ENCODE measurements around the gene GRM4. TPM values are rescaled to one million over a fixed set of nuclear protein-coding genes. Genes with fewer than 3 reads are reported as not detected.

GRM4 gene
- total and polyA plus RNA-seq, 10 of the 15 experiments (the other 5 are each of a cell fraction or from before 2014, with no cell fraction given) = 0.01 to 0.31 (median 0.05) TPM; not detected in 2

DNA sequence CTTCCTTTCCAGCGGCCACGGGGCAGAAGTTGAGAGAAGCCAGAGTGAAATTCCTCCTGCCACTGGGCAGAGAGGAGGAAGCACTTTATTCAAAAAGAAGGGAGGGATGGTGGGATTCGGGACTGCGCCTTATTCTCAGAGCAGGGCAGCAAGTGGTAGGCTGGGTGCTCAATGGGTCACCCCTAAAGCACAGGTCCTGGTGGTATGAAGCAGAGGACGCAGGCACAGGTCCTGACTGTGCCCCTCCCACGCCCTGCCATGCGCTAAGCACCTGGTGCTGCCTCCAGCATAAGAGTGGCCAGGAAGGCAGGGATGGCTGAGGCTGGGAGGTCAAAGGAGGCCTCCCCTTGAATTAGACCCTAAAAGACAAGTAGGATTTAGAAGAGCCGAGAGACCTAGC lies 4.9 kb upstream of the GRM4 start:
- in situ Hi-C loops (cut with MboI) = loop anchor here (10.0 kb wide), 1 partner anchor 96 kb away; no protein-coding TSS in a partner anchor
- Histone ChIP-seq H3K4me1 (ENCODE audit: control insufficient read depth, insufficient read depth, low read length) (peaks cover 26% of the 10 kb centered on the region), H4K20me1 (ENCODE audit: control insufficient read depth, insufficient read depth) (no peaks in the 10 kb centered on the region), H3K36me3 (ENCODE audit: control insufficient read depth in 2 of 2, insufficient read depth in 2 of 2, low read length in 1 of 2) (no peaks in the 10 kb centered on the region), H3K27me3 (replicated peaks in 1 of 2; ENCODE audit: control insufficient read depth in 2 of 2, insufficient read depth in 2 of 2, low read length in 1 of 2) (peaks cover 3 to 5% of the 10 kb centered on the region in 2 experiments; a peak in 3 of 4 replicates), H3K9me3 (replicated peaks; ENCODE audit: control insufficient read depth, insufficient read depth, low read length) (no peaks in the 10 kb centered on the region; the same call in 2 of the 3 replicates), H3K4me3 (no peak overlapping the region), H2AFZ (ENCODE audit: control insufficient read depth, low read depth, low read length) (no peak overlapping the region), H3K4me2 (ENCODE audit: control insufficient read depth, insufficient read depth) (no peak overlapping the region), H3K27ac (ENCODE audit: control insufficient read depth, insufficient read depth) (no peak overlapping the region), H3K9ac (ENCODE audit: control insufficient read depth, insufficient read depth, low read length) (no peak overlapping the region), H3K79me2 (ENCODE audit: control insufficient read depth, insufficient read depth, low read length) (no peaks in the 10 kb centered on the region)
- SMC1A ChIA-PET (ENCODE audit: uncharacterized antibody, unreplicated experiment) = no interaction called here
- CTCF ChIA-PET = interaction anchor here (2.8 kb wide), 1 partner anchor 380 kb away, joined by 13 read pairs; no protein-coding TSS in a partner anchor
- DNase-seq (ENCODE audit: low read depth, low spot score) (no peak), FAIRE-seq (no peak), ATAC-seq (no peak)
- RAD21 ChIA-PET (ENCODE audit: unreplicated experiment) = no interaction called here
- intact Hi-C loops (cut with micrococcal nuclease; ENCODE audit: unreplicated experiment) = loop anchor here (10.0 kb wide), 1 partner anchor 566 kb away; the partner anchor contains the start of gene BAK1
- BruUV-seq (replicated peaks) = no TSS peak
- POLR2A ChIA-PET = interaction anchor here (0.6 kb wide), 1 partner anchor 771 kb away, joined by 7 read pairs; no protein-coding TSS in a partner anchor
- WGBS (ENCODE audit: insufficient coverage, insufficient replicate concordance, low lambda C conversion rate, missing lambda C conversion rate) = 56% methylated on average over 8 of the region's 8 CpGs
- TF ChIP-seq CHD1 (IDR thresholded peaks at IDR 0.05; ENCODE audit: low read depth, low read length) (no peak), POLR2AphosphoS2 (IDR thresholded peaks at IDR 0.05; ENCODE audit: low read depth, low read length) (no peak), PRDM15 (CRISPR knock-in tag; IDR thresholded peaks at IDR 0.05) (no peak), ESRRA (IDR thresholded peaks at IDR 0.05; ENCODE audit: low read length) (no peak), NFIC (IDR thresholded peaks at IDR 0.05; ENCODE audit: low read depth, low read length) (no peak), EP300 (IDR thresholded peaks at IDR 0.05; ENCODE audit: borderline replicate concordance in 1 of 2, control insufficient read depth in 1 of 2, low read depth in 2 of 2, low read length in 2 of 2) (no peak), DPF2 (IDR thresholded peaks at IDR 0.05) (no peak), USF2 (IDR thresholded peaks at IDR 0.05; ENCODE audit: borderline replicate concordance, low read depth, low read length) (no peak), ATF2 (IDR thresholded peaks at IDR 0.05; ENCODE audit: low read length) (no peak), SUPT20H (IDR thresholded peaks at IDR 0.05; ENCODE audit: borderline replicate concordance, control insufficient read depth, low read depth, low read length) (no peak), RFX5 (IDR thresholded peaks at IDR 0.05; ENCODE audit: low read depth, low read length) (no peak)
- TF ChIP-seq, protein P1, sequence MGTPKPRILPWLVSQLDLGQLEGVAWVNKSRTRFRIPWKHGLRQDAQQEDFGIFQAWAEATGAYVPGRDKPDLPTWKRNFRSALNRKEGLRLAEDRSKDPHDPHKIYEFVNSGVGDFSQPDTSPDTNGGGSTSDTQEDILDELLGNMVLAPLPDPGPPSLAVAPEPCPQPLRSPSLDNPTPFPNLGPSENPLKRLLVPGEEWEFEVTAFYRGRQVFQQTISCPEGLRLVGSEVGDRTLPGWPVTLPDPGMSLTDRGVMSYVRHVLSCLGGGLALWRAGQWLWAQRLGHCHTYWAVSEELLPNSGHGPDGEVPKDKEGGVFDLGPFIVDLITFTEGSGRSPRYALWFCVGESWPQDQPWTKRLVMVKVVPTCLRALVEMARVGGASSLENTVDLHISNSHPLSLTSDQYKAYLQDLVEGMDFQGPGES (IDR thresholded peaks at IDR 0.05) = no peak

Measured in GM12878 (cell line).